Measurements from ENCODE around the gene CCDC107. TPM values are rescaled to one million over a fixed set of nuclear protein-coding genes. Genes with fewer than 3 reads are reported as not detected.

The CCDC107 gene
- total and polyA plus RNA-seq, 2 experiments from 2014 or later = 6.9 to 18.4 TPM

DNA sequence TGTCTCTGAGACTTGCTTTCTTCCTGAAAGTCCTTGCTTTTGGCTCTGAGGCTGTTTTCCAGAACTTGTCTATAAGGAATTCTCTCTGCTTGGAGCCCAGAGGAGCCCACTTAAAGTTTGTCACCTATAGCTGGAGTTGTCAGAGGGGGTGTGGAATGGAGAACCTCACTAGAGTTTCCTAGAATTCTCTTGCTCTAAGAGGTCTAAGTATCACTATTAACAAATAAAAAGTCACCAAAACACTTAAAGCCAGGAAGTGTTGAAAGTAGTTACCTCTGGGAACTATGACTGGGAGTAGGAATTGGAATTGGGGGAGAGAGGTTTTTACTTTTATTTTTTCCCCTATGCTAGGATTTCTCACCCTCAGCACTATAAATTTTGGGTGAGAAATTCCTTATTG is 22.4 kb upstream of the CCDC107 start:
- H3K27me3 ChIP-seq (ENCODE audit: insufficient read depth) = no peaks in the 10 kb centered on the region
- no peaks in the 10 kb centered on the region for H3F3A ChIP-seq (replicated peaks; ENCODE audit: low read depth)
- H3K4me1 ChIP-seq (ENCODE audit: insufficient read depth) = no peaks in the 10 kb centered on the region
- H2AFZ ChIP-seq = no peak overlapping the region
- no peaks in the 10 kb centered on the region for H4K20me1 ChIP-seq (replicated peaks; ENCODE audit: insufficient read depth)
- H3K36me3 ChIP-seq (ENCODE audit: insufficient read depth) = no peaks in the 10 kb centered on the region
- no peaks in the 10 kb centered on the region for H3K9me2 ChIP-seq (ENCODE audit: insufficient read depth)
- peaks cover 5% of the 10 kb centered on the region for H3K36me3 Mint-ChIP-seq (ENCODE audit: low read depth)
- H3K27ac Mint-ChIP-seq = no peak overlapping the region
- no peaks in the 10 kb centered on the region for H3K79me2 ChIP-seq (replicated peaks; ENCODE audit: insufficient read depth)
- peaks cover 3% of the 10 kb centered on the region; the same call in 1 of the 3 replicates for H3K9me3 Mint-ChIP-seq
- ATAC-seq = no peak
- TF ChIP-seq JUNB (IDR thresholded peaks at IDR 0.05; ENCODE audit: unreplicated experiment) (no peak), ZNF331 (CRISPR knock-in tag; IDR thresholded peaks at IDR 0.05; ENCODE audit: low read depth) (no peak), EZH2 (IDR thresholded peaks at IDR 0.05; ENCODE audit: low read depth, unreplicated experiment) (no peak), NANOG (IDR thresholded peaks at IDR 0.05; ENCODE audit: borderline replicate concordance) (no peak), EZH2phosphoT487 (IDR thresholded peaks at IDR 0.05; ENCODE audit: unreplicated experiment) (no peak), CREB1 (CRISPR knock-in tag; IDR thresholded peaks at IDR 0.05; ENCODE audit: low read depth) (no peak), ZNF114 (CRISPR knock-in tag; IDR thresholded peaks at IDR 0.05) (no peak), STAT1 (IDR thresholded peaks at IDR 0.05; ENCODE audit: unreplicated experiment) (no peak), POLR2AphosphoS5 (IDR thresholded peaks at IDR 0.05; ENCODE audit: low read depth) (no peak)
- TF ChIP-seq, protein P1, sequence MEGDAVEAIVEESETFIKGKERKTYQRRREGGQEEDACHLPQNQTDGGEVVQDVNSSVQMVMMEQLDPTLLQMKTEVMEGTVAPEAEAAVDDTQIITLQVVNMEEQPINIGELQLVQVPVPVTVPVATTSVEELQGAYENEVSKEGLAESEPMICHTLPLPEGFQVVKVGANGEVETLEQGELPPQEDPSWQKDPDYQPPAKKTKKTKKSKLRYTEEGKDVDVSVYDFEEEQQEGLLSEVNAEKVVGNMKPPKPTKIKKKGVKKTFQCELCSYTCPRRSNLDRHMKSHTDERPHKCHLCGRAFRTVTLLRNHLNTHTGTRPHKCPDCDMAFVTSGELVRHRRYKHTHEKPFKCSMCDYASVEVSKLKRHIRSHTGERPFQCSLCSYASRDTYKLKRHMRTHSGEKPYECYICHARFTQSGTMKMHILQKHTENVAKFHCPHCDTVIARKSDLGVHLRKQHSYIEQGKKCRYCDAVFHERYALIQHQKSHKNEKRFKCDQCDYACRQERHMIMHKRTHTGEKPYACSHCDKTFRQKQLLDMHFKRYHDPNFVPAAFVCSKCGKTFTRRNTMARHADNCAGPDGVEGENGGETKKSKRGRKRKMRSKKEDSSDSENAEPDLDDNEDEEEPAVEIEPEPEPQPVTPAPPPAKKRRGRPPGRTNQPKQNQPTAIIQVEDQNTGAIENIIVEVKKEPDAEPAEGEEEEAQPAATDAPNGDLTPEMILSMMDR (conservative IDR thresholded peaks at IDR 0.05; ENCODE audit: low read depth in 2 of 2) = no peak
- TF ChIP-seq, protein P2, sequence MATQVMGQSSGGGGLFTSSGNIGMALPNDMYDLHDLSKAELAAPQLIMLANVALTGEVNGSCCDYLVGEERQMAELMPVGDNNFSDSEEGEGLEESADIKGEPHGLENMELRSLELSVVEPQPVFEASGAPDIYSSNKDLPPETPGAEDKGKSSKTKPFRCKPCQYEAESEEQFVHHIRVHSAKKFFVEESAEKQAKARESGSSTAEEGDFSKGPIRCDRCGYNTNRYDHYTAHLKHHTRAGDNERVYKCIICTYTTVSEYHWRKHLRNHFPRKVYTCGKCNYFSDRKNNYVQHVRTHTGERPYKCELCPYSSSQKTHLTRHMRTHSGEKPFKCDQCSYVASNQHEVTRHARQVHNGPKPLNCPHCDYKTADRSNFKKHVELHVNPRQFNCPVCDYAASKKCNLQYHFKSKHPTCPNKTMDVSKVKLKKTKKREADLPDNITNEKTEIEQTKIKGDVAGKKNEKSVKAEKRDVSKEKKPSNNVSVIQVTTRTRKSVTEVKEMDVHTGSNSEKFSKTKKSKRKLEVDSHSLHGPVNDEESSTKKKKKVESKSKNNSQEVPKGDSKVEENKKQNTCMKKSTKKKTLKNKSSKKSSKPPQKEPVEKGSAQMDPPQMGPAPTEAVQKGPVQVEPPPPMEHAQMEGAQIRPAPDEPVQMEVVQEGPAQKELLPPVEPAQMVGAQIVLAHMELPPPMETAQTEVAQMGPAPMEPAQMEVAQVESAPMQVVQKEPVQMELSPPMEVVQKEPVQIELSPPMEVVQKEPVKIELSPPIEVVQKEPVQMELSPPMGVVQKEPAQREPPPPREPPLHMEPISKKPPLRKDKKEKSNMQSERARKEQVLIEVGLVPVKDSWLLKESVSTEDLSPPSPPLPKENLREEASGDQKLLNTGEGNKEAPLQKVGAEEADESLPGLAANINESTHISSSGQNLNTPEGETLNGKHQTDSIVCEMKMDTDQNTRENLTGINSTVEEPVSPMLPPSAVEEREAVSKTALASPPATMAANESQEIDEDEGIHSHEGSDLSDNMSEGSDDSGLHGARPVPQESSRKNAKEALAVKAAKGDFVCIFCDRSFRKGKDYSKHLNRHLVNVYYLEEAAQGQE (IDR thresholded peaks at IDR 0.05; ENCODE audit: unreplicated experiment) = no peak
- TF ChIP-seq, protein P3, sequence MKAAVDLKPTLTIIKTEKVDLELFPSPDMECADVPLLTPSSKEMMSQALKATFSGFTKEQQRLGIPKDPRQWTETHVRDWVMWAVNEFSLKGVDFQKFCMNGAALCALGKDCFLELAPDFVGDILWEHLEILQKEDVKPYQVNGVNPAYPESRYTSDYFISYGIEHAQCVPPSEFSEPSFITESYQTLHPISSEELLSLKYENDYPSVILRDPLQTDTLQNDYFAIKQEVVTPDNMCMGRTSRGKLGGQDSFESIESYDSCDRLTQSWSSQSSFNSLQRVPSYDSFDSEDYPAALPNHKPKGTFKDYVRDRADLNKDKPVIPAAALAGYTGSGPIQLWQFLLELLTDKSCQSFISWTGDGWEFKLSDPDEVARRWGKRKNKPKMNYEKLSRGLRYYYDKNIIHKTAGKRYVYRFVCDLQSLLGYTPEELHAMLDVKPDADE (IDR thresholded peaks at IDR 0.05) = no peak
- TF ChIP-seq, protein P4, sequence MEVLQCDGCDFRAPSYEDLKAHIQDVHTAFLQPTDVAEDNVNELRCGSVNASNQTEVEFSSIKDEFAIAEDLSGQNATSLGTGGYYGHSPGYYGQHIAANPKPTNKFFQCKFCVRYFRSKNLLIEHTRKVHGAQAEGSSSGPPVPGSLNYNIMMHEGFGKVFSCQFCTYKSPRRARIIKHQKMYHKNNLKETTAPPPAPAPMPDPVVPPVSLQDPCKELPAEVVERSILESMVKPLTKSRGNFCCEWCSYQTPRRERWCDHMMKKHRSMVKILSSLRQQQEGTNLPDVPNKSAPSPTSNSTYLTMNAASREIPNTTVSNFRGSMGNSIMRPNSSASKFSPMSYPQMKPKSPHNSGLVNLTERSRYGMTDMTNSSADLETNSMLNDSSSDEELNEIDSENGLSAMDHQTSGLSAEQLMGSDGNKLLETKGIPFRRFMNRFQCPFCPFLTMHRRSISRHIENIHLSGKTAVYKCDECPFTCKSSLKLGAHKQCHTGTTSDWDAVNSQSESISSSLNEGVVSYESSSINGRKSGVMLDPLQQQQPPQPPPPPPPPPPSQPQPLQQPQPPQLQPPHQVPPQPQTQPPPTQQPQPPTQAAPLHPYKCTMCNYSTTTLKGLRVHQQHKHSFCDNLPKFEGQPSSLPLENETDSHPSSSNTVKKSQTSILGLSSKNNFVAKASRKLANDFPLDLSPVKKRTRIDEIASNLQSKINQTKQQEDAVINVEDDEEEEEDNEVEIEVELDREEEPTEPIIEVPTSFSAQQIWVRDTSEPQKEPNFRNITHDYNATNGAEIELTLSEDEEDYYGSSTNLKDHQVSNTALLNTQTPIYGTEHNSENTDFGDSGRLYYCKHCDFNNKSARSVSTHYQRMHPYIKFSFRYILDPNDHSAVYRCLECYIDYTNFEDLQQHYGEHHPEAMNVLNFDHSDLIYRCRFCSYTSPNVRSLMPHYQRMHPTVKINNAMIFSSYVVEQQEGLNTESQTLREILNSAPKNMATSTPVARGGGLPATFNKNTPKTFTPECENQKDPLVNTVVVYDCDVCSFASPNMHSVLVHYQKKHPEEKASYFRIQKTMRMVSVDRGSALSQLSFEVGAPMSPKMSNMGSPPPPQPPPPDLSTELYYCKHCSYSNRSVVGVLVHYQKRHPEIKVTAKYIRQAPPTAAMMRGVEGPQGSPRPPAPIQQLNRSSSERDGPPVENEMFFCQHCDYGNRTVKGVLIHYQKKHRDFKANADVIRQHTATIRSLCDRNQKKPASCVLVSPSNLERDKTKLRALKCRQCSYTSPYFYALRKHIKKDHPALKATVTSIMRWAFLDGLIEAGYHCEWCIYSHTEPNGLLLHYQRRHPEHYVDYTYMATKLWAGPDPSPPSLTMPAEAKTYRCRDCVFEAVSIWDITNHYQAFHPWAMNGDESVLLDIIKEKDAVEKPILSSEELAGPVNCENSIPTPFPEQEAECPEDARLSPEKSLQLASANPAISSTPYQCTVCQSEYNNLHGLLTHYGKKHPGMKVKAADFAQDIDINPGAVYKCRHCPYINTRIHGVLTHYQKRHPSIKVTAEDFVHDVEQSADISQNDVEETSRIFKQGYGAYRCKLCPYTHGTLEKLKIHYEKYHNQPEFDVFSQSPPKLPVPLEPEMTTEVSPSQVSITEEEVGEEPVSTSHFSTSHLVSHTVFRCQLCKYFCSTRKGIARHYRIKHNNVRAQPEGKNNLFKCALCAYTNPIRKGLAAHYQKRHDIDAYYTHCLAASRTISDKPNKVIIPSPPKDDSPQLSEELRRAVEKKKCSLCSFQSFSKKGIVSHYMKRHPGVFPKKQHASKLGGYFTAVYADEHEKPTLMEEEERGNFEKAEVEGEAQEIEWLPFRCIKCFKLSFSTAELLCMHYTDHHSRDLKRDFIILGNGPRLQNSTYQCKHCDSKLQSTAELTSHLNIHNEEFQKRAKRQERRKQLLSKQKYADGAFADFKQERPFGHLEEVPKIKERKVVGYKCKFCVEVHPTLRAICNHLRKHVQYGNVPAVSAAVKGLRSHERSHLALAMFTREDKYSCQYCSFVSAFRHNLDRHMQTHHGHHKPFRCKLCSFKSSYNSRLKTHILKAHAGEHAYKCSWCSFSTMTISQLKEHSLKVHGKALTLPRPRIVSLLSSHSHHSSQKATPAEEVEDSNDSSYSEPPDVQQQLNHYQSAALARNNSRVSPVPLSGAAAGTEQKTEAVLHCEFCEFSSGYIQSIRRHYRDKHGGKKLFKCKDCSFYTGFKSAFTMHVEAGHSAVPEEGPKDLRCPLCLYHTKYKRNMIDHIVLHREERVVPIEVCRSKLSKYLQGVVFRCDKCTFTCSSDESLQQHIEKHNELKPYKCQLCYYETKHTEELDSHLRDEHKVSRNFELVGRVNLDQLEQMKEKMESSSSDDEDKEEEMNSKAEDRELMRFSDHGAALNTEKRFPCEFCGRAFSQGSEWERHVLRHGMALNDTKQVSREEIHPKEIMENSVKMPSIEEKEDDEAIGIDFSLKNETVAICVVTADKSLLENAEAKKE (CRISPR knock-in tag; IDR thresholded peaks at IDR 0.05) = no peak
- H3K27me3 Mint-ChIP-seq (ENCODE audit: insufficient read depth, low read depth, poor library complexity) = peaks cover 3% of the 10 kb centered on the region
- H3K4me3 Mint-ChIP-seq = no peak overlapping the region
- no peaks in the 10 kb centered on the region for H3K4me1 Mint-ChIP-seq
- H3K4me2 ChIP-seq = no peak overlapping the region
- H3K27ac ChIP-seq (ENCODE audit: low read depth) = no peak overlapping the region
- no peak for DNase-seq (ENCODE audit: low spot score)
- H3K4me3 ChIP-seq = no peak overlapping the region
